ENCODE data around the gene OR7G3. TPM values are rescaled to one million over a fixed set of nuclear protein-coding genes. Genes with fewer than 3 reads are reported as not detected.

The OR7G3 gene
- total RNA-seq, 1 donor from 2014 or later = not detected

DNA sequence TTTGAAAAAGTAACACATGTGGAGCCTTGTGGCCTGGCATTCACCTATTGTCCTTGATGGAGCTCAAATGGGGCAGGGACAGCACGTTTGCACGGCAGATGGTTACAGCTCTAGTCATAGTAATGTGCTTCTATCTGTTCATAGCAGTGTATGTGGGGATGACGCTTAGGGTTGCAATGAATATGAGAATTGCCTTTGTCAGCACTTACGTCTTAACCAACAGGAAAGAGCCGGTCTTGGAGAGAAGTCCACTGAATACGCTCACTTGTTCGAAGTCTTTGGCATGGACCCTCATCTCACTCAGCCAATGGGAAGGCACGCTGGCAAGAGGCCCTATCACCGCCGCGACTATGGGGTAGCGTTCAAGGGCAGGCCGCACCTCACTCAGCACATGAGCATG, 33.1 kb upstream of the OR7G3 start:
- Mint-ChIP-seq H3K4me3 (ENCODE audit: unreplicated experiment) (no peak overlapping the region), H3K27me3 (ENCODE audit: low read depth, unreplicated experiment) (no peaks in the 10 kb centered on the region), H3K27ac (ENCODE audit: unreplicated experiment) (no peak overlapping the region), H3K4me1 (ENCODE audit: low read depth, unreplicated experiment) (no peaks in the 10 kb centered on the region), H3K36me3 (ENCODE audit: low read depth, unreplicated experiment) (peaks cover 85% of the 10 kb centered on the region), H3K9me3 (ENCODE audit: unreplicated experiment) (peaks cover 61% of the 10 kb centered on the region)
- no peak overlapping the region for H3K4me3 ChIP-seq (ENCODE audit: insufficient read depth, low read depth, low read length)
- FAIRE-seq = no peak
- no peak overlapping the region for H3K4me2 ChIP-seq (ENCODE audit: low read length)
- H2AFZ ChIP-seq (ENCODE audit: low read depth, low read length) = no peak overlapping the region
- H3K9me3 ChIP-seq (ENCODE audit: insufficient read depth, low read depth, low read length) = peaks cover 54% of the 10 kb centered on the region
- TF ChIP-seq EZH2 (IDR thresholded peaks at IDR 0.05; ENCODE audit: insufficient read depth, low read length) (no peak), CTCF (IDR thresholded peaks at IDR 0.05; ENCODE audit: insufficient read depth, low read depth, low read length) (no peak)
- no peaks in the 10 kb centered on the region for H3K4me1 ChIP-seq (ENCODE audit: insufficient read depth, low read length)
- no peak for DNase-seq (ENCODE audit: low read depth)
- no peaks in the 10 kb centered on the region for H3K27me3 ChIP-seq (ENCODE audit: insufficient read depth, low read length)
- no peak overlapping the region for H3K9ac ChIP-seq (ENCODE audit: low read length)
- H3K27ac ChIP-seq (ENCODE audit: low read depth, low read length) = no peak overlapping the region
- peaks cover 34% of the 10 kb centered on the region for H3K79me2 ChIP-seq (ENCODE audit: insufficient read depth, low read length)
- peaks cover 62% of the 10 kb centered on the region for H3K36me3 ChIP-seq (ENCODE audit: insufficient read depth, low read length)
- H4K20me1 ChIP-seq (ENCODE audit: insufficient read depth, low read length) = peaks cover 12% of the 10 kb centered on the region

DNA sequence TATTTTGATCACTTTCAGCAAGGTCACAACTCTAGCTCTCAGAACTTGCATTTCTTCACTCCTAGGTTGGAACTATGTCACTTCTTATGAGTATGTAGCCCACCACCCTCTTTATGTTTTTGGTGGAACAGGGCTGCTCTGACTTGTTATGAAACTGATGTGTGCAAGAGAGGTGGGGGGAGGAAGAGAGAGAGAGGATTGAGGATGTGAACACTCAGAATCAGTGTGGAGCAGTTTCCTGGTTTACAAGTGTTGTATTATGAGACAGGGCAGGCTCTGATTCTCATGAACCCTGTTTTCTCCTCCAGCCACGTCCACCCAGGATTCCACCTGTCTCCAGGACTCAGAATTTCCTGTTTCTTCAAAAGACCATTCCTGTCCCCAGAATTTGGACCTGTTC, 29.6 kb upstream of the OR7G3 start:
- H3K36me3 ChIP-seq (ENCODE audit: insufficient read depth, low read length) = peaks cover 41% of the 10 kb centered on the region
- no peak overlapping the region for H3K4me2 ChIP-seq (ENCODE audit: low read length)
- Mint-ChIP-seq H3K4me1 (ENCODE audit: low read depth, unreplicated experiment) (no peaks in the 10 kb centered on the region), H3K36me3 (ENCODE audit: low read depth, unreplicated experiment) (peaks cover 75% of the 10 kb centered on the region), H3K9me3 (ENCODE audit: unreplicated experiment) (peaks cover 54% of the 10 kb centered on the region), H3K27ac (ENCODE audit: unreplicated experiment) (no peak overlapping the region), H3K4me3 (ENCODE audit: unreplicated experiment) (no peak overlapping the region), H3K27me3 (ENCODE audit: low read depth, unreplicated experiment) (no peaks in the 10 kb centered on the region)
- H2AFZ ChIP-seq (ENCODE audit: low read depth, low read length) = no peak overlapping the region
- no peak overlapping the region for H3K9ac ChIP-seq (ENCODE audit: low read length)
- H3K27me3 ChIP-seq (ENCODE audit: insufficient read depth, low read length) = no peaks in the 10 kb centered on the region
- peaks cover 60% of the 10 kb centered on the region for H3K79me2 ChIP-seq (ENCODE audit: insufficient read depth, low read length)
- H3K27ac ChIP-seq (ENCODE audit: low read depth, low read length) = no peak overlapping the region
- DNase-seq (ENCODE audit: low read depth) (no peak), FAIRE-seq (no peak)
- no peaks in the 10 kb centered on the region for H3K4me1 ChIP-seq (ENCODE audit: insufficient read depth, low read length)
- peaks cover 51% of the 10 kb centered on the region for H3K9me3 ChIP-seq (ENCODE audit: insufficient read depth, low read depth, low read length)
- no peak overlapping the region for H3K4me3 ChIP-seq (ENCODE audit: insufficient read depth, low read depth, low read length)
- H4K20me1 ChIP-seq (ENCODE audit: insufficient read depth, low read length) = peaks cover 31% of the 10 kb centered on the region
- TF ChIP-seq EZH2 (IDR thresholded peaks at IDR 0.05; ENCODE audit: insufficient read depth, low read length) = no peak
- no peak for TF ChIP-seq CTCF (IDR thresholded peaks at IDR 0.05; ENCODE audit: insufficient read depth, low read depth, low read length)

GRCh38 chr19:9155591-9155990, 28.8 kb upstream of the OR7G3 start:
- H3K4me3 Mint-ChIP-seq (ENCODE audit: unreplicated experiment) = no peak overlapping the region
- peaks cover 34% of the 10 kb centered on the region for H3K36me3 ChIP-seq (ENCODE audit: insufficient read depth, low read length)
- DNase-seq (ENCODE audit: low read depth) (no peak), FAIRE-seq (no peak)
- TF ChIP-seq EZH2 (IDR thresholded peaks at IDR 0.05; ENCODE audit: insufficient read depth, low read length) (no peak), CTCF (IDR thresholded peaks at IDR 0.05; ENCODE audit: insufficient read depth, low read depth, low read length) (no peak)
- peaks cover 64% of the 10 kb centered on the region for H3K79me2 ChIP-seq (ENCODE audit: insufficient read depth, low read length)
- no peaks in the 10 kb centered on the region for H3K4me1 Mint-ChIP-seq (ENCODE audit: low read depth, unreplicated experiment)
- H3K27me3 Mint-ChIP-seq (ENCODE audit: low read depth, unreplicated experiment) = no peaks in the 10 kb centered on the region
- H3K9me3 ChIP-seq (ENCODE audit: insufficient read depth, low read depth, low read length) = peaks cover 44% of the 10 kb centered on the region
- H3K27ac Mint-ChIP-seq (ENCODE audit: unreplicated experiment) = no peak overlapping the region
- H3K9me3 Mint-ChIP-seq (ENCODE audit: unreplicated experiment) = peaks cover 49% of the 10 kb centered on the region
- peaks cover 38% of the 10 kb centered on the region for H4K20me1 ChIP-seq (ENCODE audit: insufficient read depth, low read length)
- no peaks in the 10 kb centered on the region for H3K4me1 ChIP-seq (ENCODE audit: insufficient read depth, low read length)
- H3K36me3 Mint-ChIP-seq (ENCODE audit: low read depth, unreplicated experiment) = peaks cover 71% of the 10 kb centered on the region
- no peaks in the 10 kb centered on the region for H3K27me3 ChIP-seq (ENCODE audit: insufficient read depth, low read length)
- H2AFZ ChIP-seq (ENCODE audit: low read depth, low read length) = no peak overlapping the region
- no peak overlapping the region for H3K4me2 ChIP-seq (ENCODE audit: low read length)
- no peak overlapping the region for H3K27ac ChIP-seq (ENCODE audit: low read depth, low read length)
- no peak overlapping the region for H3K9ac ChIP-seq (ENCODE audit: low read length)
- no peak overlapping the region for H3K4me3 ChIP-seq (ENCODE audit: insufficient read depth, low read depth, low read length)

Measured in astrocyte (in vitro differentiated cells and primary cell).